ENCODE measurements around the gene ATG7. TPM values are rescaled to one million over a fixed set of nuclear protein-coding genes. Genes with fewer than 3 reads are reported as not detected.
"Not testable (repeated sequence)": the region's sequence is repeated elsewhere in the genome, so short reads cannot be mapped to it uniquely, and the experiment has no call there.

Gene ATG7
- total RNA-seq, 1 experiment from 2014 or later, result 56.1 TPM

- no peak for DNase-seq
- no peaks in the 10 kb centered on the region for H3K4me1 ChIP-seq (replicated peaks; ENCODE audit: insufficient read depth)
- H3K9me3 ChIP-seq (ENCODE audit: insufficient read depth, low read depth), result no peaks in the 10 kb centered on the region
- BruUV-seq (replicated peaks), result no TSS peak
- H3K4me2 ChIP-seq, result no peak overlapping the region
- ChIA-PET CTCF (no interaction called here), POLR2A (ENCODE audit: unreplicated experiment) (interaction anchor here (0.6 to 1.0 kb wide), 2 partner anchors 12 to 389 kb away, joined by 8 to 10 read pairs; no protein-coding TSS in a partner anchor)
- H3F3A ChIP-seq (ENCODE audit: insufficient read depth, low read depth), result no peaks in the 10 kb centered on the region
- TF ChIP-seq CTCF (conservative IDR thresholded peaks at IDR 0.05), result no peak
- TF ChIP-seq EZH2 (IDR thresholded peaks at IDR 0.05; ENCODE audit: low read depth), result no peak
- 0 out of 2 replicates have a peak, but pooled peaks cover 4% of the 10 kb centered on the region for H4K20me1 ChIP-seq (ENCODE audit: insufficient read depth)
- H3K27ac ChIP-seq, result no peak overlapping the region
- H2AFZ ChIP-seq, result no peak overlapping the region
- H3K36me3 ChIP-seq (ENCODE audit: low read depth), result no peaks in the 10 kb centered on the region
- intact Hi-C loops (cut with micrococcal nuclease; ENCODE audit: unreplicated experiment), result no loop called here
- no peaks in the 10 kb centered on the region for H3K79me2 ChIP-seq (ENCODE audit: low read depth)
- no peak overlapping the region for H3K4me3 ChIP-seq
- H3K27me3 ChIP-seq (ENCODE audit: insufficient read depth, low read depth), result no peaks in the 10 kb centered on the region
- H3K9me2 ChIP-seq (ENCODE audit: insufficient read depth), result no peaks in the 10 kb centered on the region
Measured at GRCh38 chr3:11438646-11439045, 166.4 kb downstream of the ATG7 start.

GRCh38 chr3:11441346-11441745, 169.1 kb downstream of the ATG7 start:
- H3K4me3 ChIP-seq; DNase-seq; H2AFZ ChIP-seq; POLR2A ChIA-PET (ENCODE audit: unreplicated experiment); intact Hi-C loops (cut with micrococcal nuclease; ENCODE audit: unreplicated experiment); H4K20me1 ChIP-seq (ENCODE audit: insufficient read depth); H3K4me2 ChIP-seq; H3K27me3 ChIP-seq (ENCODE audit: insufficient read depth, low read depth); H3K9me2 ChIP-seq (ENCODE audit: insufficient read depth); H3K9me3 ChIP-seq (ENCODE audit: insufficient read depth, low read depth); H3K4me1 ChIP-seq (replicated peaks; ENCODE audit: insufficient read depth); H3K27ac ChIP-seq; H3K79me2 ChIP-seq (ENCODE audit: low read depth); H3K36me3 ChIP-seq (ENCODE audit: low read depth); BruUV-seq (replicated peaks); H3F3A ChIP-seq (ENCODE audit: insufficient read depth, low read depth): not testable (repeated sequence)
- CTCF ChIA-PET, result interaction anchor here (0.7 kb wide), 1 partner anchor 78 kb away, joined by 4 read pairs; no protein-coding TSS in a partner anchor

- Histone ChIP-seq H3K36me3 (ENCODE audit: low read depth) (no peaks in the 10 kb centered on the region), H3K9me3 (ENCODE audit: insufficient read depth, low read depth) (no peaks in the 10 kb centered on the region), H3K27me3 (ENCODE audit: insufficient read depth, low read depth) (no peaks in the 10 kb centered on the region), H3F3A (ENCODE audit: insufficient read depth, low read depth) (no peaks in the 10 kb centered on the region), H3K4me3 (no peak overlapping the region), H3K9me2 (ENCODE audit: insufficient read depth) (no peaks in the 10 kb centered on the region; the same call in 1 of the 2 replicates), H3K4me1 (replicated peaks; ENCODE audit: insufficient read depth) (no peaks in the 10 kb centered on the region), H3K4me2 (no peak overlapping the region), H4K20me1 (ENCODE audit: insufficient read depth) (0 out of 2 replicates have a peak, but pooled peaks cover under 1% of the 10 kb centered on the region), H2AFZ (no peak overlapping the region), H3K27ac (no peak overlapping the region), H3K79me2 (ENCODE audit: low read depth) (no peaks in the 10 kb centered on the region)
- BruUV-seq (replicated peaks), result no TSS peak
- no peak for DNase-seq
- CTCF ChIA-PET, result no interaction called here
- POLR2A ChIA-PET (ENCODE audit: unreplicated experiment), result no interaction called here
- no peak for TF ChIP-seq CTCF (conservative IDR thresholded peaks at IDR 0.05)
- intact Hi-C loops (cut with micrococcal nuclease; ENCODE audit: unreplicated experiment), result no loop called here
Measured at GRCh38 chr3:11444404-11444803, 172.2 kb downstream of the ATG7 start.

- H3K4me2 ChIP-seq; CTCF ChIA-PET; H3K27me3 ChIP-seq (ENCODE audit: insufficient read depth, low read depth); H3K36me3 ChIP-seq (ENCODE audit: low read depth); H3K79me2 ChIP-seq (ENCODE audit: low read depth); H3K27ac ChIP-seq; DNase-seq; H3F3A ChIP-seq (ENCODE audit: insufficient read depth, low read depth); H3K9me2 ChIP-seq (ENCODE audit: insufficient read depth); H3K9me3 ChIP-seq (ENCODE audit: insufficient read depth, low read depth); H4K20me1 ChIP-seq (ENCODE audit: insufficient read depth); BruUV-seq (replicated peaks); H3K4me1 ChIP-seq (replicated peaks; ENCODE audit: insufficient read depth); intact Hi-C loops (cut with micrococcal nuclease; ENCODE audit: unreplicated experiment); H2AFZ ChIP-seq; H3K4me3 ChIP-seq; POLR2A ChIA-PET (ENCODE audit: unreplicated experiment): not testable (repeated sequence)
Measured at GRCh38 chr3:11445193-11445592, 173.0 kb downstream of the ATG7 start.

Measured in PC-9 (cell line).